Measurements from ENCODE around the gene MVK.

The MVK gene

DNA sequence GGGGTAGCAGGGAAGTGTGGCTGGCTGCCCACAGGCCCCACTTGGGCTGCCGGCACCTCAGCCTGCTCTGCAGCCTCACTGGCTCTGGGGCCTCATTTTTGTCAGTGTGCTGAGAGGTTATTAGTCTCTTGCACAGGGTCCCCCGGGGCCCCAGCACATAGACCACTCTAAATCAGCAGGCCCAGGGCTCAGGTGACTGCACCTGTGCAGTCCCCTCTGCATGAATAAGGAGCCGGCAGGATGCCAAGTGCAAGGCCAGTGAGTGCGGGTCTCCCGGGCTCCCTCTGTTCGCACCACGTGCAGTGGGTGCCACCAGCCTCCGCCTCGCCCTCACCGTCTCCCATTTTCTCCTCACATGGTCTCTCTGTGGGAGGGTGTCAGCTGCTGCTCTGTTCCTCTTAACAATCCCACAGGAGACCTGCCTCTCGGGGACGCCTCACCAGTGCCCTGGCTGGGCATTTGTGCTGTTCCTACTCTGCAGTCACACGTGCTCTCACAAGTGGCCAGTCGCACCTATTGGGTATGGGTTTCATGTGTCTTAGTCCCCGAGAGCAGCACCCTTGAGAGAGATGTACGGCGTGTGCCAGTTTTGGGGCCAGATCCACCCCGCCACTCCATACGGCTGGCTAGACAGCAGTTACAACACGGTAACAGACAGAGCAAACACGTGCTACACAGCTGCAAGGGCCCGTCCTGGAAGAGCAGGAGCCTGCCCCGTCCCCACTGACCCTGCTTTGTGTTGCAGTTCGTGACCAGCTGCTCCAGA, 40.7 kb upstream of the MVK start:
- no peak overlapping the region for H3K4me3 ChIP-seq (ENCODE audit: low read length)
- DNase-seq (ENCODE audit: low read depth) = no peak
- TF ChIP-seq, protein P1, sequence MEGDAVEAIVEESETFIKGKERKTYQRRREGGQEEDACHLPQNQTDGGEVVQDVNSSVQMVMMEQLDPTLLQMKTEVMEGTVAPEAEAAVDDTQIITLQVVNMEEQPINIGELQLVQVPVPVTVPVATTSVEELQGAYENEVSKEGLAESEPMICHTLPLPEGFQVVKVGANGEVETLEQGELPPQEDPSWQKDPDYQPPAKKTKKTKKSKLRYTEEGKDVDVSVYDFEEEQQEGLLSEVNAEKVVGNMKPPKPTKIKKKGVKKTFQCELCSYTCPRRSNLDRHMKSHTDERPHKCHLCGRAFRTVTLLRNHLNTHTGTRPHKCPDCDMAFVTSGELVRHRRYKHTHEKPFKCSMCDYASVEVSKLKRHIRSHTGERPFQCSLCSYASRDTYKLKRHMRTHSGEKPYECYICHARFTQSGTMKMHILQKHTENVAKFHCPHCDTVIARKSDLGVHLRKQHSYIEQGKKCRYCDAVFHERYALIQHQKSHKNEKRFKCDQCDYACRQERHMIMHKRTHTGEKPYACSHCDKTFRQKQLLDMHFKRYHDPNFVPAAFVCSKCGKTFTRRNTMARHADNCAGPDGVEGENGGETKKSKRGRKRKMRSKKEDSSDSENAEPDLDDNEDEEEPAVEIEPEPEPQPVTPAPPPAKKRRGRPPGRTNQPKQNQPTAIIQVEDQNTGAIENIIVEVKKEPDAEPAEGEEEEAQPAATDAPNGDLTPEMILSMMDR (IDR thresholded peaks at IDR 0.05; ENCODE audit: insufficient read depth, low read depth, low read length, missing control alignments) = no peak

DNA sequence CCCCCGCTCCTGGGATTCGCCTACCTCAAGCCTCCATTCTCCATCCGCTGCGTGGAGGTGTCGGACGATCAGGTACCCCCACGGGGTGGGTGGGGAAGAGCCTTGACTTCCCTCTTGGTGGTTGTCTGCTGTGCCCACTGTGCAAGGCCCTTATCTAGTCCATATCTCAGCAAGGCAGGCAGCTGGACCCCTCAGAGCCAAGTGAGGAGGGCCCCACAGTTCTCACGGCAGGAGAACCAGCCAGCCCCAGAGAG, 40.2 kb upstream of the MVK start:
- DNase-seq (ENCODE audit: low read depth) = no peak
- TF ChIP-seq, protein P1 (IDR thresholded peaks at IDR 0.05; ENCODE audit: insufficient read depth, low read depth, low read length, missing control alignments) = no peak
- H3K4me3 ChIP-seq (ENCODE audit: low read length) = no peak overlapping the region

DNA sequence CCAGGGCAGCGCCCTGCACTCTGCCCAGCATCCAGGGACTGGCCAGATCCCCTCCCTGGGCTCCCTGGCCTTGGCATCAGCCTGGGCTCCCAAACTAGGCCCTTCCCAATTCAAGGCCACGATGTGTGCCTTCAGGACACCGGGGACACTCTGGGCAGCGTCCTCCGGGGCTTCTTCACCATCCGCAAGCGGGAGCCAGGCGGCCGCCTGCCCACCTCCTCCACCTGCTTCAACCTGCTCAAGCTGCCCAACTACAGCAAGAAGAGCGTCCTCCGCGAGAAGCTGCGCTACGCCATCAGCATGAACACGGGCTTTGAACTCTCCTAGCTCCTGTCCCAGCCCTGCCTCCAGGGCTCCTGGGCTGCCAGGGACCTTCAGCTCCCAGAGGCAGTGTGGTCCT, 39.1 kb upstream of the MVK start:
- no peak overlapping the region for H3K4me3 ChIP-seq (ENCODE audit: low read length)
- no peak for DNase-seq (ENCODE audit: low read depth)
- TF ChIP-seq, protein P1 (IDR thresholded peaks at IDR 0.05; ENCODE audit: insufficient read depth, low read depth, low read length, missing control alignments) = no peak

DNA sequence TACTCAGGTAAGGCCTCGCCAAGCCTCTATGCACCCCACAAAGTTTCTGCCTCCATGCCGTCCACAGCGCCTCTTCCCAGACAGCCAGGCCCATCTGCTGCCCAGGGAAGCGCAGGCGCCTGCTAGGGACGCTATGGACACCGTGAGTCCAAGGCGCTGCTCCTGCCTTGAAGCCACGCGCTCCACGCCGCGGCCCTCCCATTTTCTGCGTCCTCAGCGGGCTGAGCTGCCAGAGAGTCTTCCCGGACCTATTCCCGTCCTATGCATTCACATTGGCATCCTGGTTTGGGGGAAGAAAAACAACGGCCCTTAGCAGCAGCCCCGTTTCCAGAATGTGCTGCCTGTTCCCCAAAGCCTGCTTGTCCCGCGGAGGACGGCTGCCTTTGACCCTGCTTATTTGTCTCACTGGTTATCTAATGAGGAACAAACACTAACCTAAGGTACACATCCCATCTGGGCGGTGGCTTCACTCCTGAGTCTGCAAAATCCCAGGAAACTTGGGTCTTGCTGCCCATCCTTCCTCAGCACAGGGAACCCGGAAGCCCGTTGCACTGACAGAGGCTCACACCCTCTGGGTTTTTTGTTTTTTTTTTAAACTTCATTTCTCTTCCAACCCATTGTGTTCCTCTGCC, 38.2 kb upstream of the MVK start:
- TF ChIP-seq, protein P1 (IDR thresholded peaks at IDR 0.05; ENCODE audit: insufficient read depth, low read depth, low read length, missing control alignments) = no peak
- H3K4me3 ChIP-seq (ENCODE audit: low read length) = no peak overlapping the region
- DNase-seq (ENCODE audit: low read depth) = no peak

GRCh38 chr12:109535863-109536250, 37.7 kb upstream of the MVK start:
- H3K4me3 ChIP-seq (ENCODE audit: low read length) = no peak overlapping the region
- TF ChIP-seq, protein P1 (IDR thresholded peaks at IDR 0.05; ENCODE audit: insufficient read depth, low read depth, low read length, missing control alignments) = no peak
- DNase-seq (ENCODE audit: low read depth) = no peak

DNA sequence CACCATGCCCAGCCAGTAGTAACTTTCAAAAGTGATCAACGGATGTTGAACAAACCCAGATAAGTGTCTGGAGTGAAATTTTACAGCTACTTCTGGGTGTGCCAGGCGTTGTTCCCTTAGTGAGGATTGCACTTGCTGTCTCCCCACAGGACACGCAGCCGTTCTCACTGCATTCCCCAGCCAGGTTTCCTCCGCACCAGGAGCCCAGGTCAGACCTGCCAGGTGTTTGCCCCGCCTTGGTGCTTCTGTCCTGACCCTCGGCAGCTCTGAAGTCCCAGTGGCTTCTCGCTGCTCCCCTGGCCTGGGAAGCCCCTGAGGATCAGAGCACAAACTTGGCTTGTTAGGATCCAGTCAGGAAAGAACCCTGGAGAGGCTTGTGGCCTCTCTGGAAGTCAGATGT, 36.5 kb upstream of the MVK start:
- TF ChIP-seq, protein P1 (IDR thresholded peaks at IDR 0.05; ENCODE audit: insufficient read depth, low read depth, low read length, missing control alignments) = no peak
- H3K4me3 ChIP-seq (ENCODE audit: low read length) = no peak overlapping the region
- no peak for DNase-seq (ENCODE audit: low read depth)
